Amniotic stem cell (primary cell): ENCODE measurements around the gene RCOR2.
A peak's percentile ranks its signal among the peaks of the same experiment; 100 is the strongest.
"Not testable (repeated sequence)": the region's sequence is repeated elsewhere in the genome, so short reads cannot be mapped to it uniquely, and the experiment has no call there.

Experiments used
- DNase-seq: peaks from one replicate; lab custom pipeline; 2025; lab: John Stamatoyannopoulos, UW

The RCOR2 gene

GRCh38 chr11:63877658-63878241, 39.2 kb downstream of the RCOR2 start:
- DNase-seq: no peak

- DNase-seq: no peak
Measured at GRCh38 chr11:63876616-63877015, 40.3 kb downstream of the RCOR2 start.

- DNase-seq: no peak
Measured at GRCh38 chr11:63875506-63876065, 41.4 kb downstream of the RCOR2 start.

GRCh38 chr11:63874511-63874910, 42.5 kb downstream of the RCOR2 start:
- DNase-seq: no peak

- no peak for DNase-seq
Measured at GRCh38 chr11:63873311-63873710, 43.7 kb downstream of the RCOR2 start.

GRCh38 chr11:63872800-63873197, 44.2 kb downstream of the RCOR2 start:
- DNase-seq: no peak

- peak; percentile 89 for DNase-seq
Measured at GRCh38 chr11:63871962-63872799, 44.8 kb downstream of the RCOR2 start.

GRCh38 chr11:63870351-63871140, 46.4 kb downstream of the RCOR2 start:
- DNase-seq: no peak

GRCh38 chr11:63869683-63870082, 47.3 kb downstream of the RCOR2 start:
- DNase-seq: no peak

- no peak for DNase-seq
Measured at GRCh38 chr11:63869171-63869591, 47.8 kb downstream of the RCOR2 start.

GRCh38 chr11:63868399-63869064, 48.4 kb downstream of the RCOR2 start:
- no peak for DNase-seq

GRCh38 chr11:63867511-63867910, 49.5 kb downstream of the RCOR2 start:
- DNase-seq: no peak

GRCh38 chr11:63866211-63866610, 50.8 kb downstream of the RCOR2 start:
- no peak for DNase-seq

- not testable (repeated sequence) for DNase-seq
Measured at GRCh38 chr11:63863620-63864019, 53.3 kb downstream of the RCOR2 start.

- DNase-seq: no peak
Measured at GRCh38 chr11:63862923-63863322, 54.0 kb downstream of the RCOR2 start.
